GM18907 (cell line): Measurements from ENCODE around the gene OTUD3.

Experiments
- ATAC-seq: cut with Tn5 transposase; IDR thresholded peaks from one replicate; pipeline ENCODE4 v1.9.1; 2021; ENCODE audit warnings: mild to moderate bottlenecking, moderate library complexity; ENCODE audit not compliant: unreplicated experiment

Gene OTUD3

DNA sequence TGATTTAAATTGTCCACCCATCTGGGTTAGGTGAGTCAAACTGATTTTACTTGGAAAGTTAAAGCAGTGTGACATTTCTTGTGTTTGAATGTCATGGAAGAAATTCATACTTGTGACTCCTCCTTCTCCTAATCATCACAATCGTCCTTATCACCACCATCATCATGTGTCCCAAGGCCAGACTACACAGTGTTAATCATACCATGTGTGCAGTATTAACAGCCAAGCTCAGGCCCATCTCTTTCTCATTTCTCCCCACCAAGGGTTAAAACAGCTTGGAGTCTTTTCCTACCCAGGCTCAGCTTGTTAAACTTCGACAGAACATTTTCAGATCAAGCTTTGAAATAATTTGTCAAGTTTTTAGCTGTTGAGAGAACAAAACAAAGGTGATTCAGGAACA is 63.7 kb downstream of the OTUD3 start:
- ATAC-seq, result no peak

DNA sequence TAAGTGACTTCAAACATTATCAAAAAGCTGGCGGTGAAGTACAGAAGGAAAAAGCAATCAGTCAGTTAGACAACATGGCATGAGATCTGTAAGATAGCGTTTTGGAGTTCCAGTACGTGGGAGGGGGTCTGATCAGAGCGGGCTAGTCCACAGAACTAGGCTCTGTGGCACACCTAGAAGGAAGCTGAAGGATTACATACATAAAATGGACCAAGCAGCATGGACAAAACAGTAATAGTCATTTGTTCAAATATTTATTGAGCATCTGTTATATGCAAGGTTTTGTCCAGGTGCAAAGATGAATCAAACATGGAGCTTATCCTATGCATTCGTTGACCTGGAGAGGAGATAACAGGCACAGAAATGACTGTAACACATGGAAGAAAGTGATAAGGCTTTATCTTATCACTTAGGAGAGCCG is 64.1 kb downstream of the OTUD3 start:
- no peak for ATAC-seq

DNA sequence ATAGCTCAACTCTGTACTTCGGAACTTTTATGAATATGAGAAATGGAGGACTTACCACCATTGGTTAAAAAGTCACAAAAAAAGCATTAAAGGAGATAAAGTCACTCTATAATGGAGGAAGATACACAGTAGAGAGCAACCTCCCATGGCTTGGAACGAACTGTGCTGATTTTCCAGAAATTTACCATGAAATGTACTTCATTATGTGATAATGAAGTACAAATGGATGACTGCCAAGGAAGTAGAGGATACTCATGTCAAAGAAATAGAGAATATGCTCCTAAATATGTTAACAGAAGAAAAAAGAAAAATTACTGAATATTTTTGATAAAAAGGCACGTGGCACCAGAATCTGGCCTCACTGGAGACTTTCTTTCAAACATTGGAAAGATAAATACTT is 64.8 kb downstream of the OTUD3 start:
- no peak for ATAC-seq

DNA sequence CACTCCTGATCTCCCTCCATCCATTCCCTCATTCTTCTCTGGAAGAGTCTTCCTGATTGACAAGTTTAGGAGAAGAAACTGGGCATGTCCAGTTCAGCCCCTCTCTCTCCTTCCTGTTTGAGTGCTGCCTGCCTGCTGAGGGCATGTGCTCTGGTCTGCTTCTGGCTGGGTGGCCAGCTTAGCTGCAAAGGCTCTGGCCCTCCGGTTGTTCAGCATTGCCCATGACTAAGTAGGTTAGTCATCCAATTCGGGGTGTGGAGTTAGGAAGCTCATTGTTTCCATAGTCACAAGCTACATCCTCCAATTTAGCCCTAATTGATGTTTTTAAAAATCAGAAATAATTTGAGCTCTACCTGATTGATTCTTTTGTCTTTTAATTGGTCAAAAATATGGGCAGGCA is 66.8 kb downstream of the OTUD3 start:
- ATAC-seq, result no peak

DNA sequence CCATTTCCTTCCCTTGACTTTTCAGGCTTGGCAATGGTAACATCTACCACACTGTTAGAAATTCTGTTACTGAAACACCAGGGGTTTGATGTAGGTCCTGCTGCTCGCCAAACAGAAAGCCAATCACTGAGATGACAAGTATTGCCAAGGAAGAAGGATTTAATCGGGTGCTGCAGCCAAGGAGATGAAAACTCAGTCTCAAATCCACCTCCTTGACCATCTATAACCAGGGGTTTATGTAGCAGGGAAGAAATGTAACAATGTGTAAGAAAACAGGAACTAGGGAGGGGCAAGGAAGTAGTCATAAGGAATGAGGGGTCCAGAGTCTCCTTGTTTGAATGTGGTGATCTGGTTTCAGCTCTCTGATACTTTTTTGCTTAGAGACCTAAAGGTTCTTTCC is 71.9 kb downstream of the OTUD3 start:
- no peak for ATAC-seq

DNA sequence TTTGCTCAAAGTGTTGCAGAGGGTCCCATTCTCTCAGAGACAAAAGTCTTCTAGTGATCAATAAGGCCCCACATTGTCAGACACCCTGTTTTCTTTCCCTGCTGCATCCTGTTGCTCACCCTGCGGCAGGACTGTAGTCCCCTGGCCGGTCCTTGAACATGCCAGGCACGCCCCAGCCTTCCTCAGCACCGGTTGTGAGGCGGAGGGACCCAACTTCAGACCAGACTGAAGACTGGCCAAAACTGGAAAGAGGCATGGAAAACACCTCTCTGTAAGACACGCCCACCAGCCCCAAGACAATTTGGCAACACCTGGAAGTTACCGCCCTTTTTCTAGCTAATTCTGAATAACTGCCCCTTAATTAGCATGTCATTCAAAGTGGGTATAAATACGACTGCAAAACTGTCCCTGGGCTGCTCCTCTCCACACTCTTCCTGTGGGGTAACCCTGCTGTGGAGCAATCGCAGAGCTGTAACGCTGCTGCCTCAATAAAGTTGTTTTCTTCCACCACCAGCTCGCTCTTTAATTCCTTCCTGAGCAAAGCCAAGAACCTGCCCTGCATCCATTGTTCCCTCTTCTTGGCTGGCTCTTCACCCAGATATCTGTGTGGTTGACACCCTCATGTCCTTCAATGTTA is 73.5 kb downstream of the OTUD3 start:
- no peak for ATAC-seq

DNA sequence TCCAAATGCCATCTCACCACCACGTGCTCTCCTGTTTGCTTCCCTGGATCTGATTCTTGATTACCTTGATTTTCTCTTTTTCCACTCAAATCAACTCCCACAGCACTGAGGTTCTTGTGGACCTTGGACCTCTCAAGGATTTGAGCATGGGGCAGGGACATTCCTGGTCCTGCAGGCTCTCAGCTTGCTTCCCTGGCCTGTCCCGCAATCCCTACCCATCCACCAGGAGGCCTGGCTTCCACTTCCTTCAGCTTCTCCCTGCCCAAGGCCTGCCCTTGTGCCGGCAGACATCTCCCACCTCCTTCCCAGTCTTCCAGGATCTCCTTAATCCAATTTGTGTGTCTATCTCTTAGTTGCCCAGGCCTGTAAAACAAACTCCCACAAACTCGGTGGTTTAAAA is 75.6 kb downstream of the OTUD3 start:
- ATAC-seq, result no peak

DNA sequence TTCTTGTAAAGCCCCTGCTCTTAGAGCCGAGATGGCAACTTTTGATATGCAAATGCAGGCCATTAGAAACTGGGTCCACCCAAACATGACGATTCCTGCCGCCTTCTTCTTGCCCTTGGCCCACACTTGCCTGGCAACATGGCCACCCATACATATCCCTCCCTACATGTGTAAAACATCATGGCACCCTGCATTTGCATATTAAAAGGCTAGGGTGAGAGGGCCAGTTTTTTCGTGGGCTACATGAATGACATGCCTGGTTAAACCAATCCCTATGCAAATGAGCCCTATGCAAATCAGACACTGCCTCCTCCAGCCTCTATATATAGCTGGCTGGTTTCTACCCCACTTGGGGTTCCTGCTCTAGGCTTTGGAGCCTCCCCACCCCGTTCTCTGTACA is 78.4 kb downstream of the OTUD3 start:
- no peak for ATAC-seq
